ENCODE results near the gene REEP6. TPM values are rescaled to one million over a fixed set of nuclear protein-coding genes. Genes with fewer than 3 reads are reported as not detected.

The REEP6 gene
- total and polyA plus RNA-seq, 2 of the 8 experiments (the other 6 are each of a cell fraction or from before 2014, with no cell fraction given) = 12.6 to 20.7 TPM

- H2BK15ac ChIP-seq (ENCODE audit: low read length) = no peak overlapping the region
- FAIRE-seq (no peak), DNase-seq (ENCODE audit: low read depth in 1 of 2, low spot score in 2 of 2) (peak in 1 of 2 experiments; percentile 48)
- no peak overlapping the region for H3K56ac ChIP-seq (replicated peaks; ENCODE audit: insufficient read length, low read depth, low read length)
- H3K23ac ChIP-seq (ENCODE audit: insufficient read length) = no peak overlapping the region
- H3K79me2 ChIP-seq (ENCODE audit: control insufficient read depth in 1 of 2, insufficient read depth in 2 of 2, low read length in 2 of 2) = no peaks in the 10 kb centered on the region
- H3K79me1 ChIP-seq (ENCODE audit: low read depth, low read length) = no peaks in the 10 kb centered on the region
- peaks cover 0 to 3% (median 1%) of the 10 kb centered on the region in 4 experiments; a peak in 3 of 7 replicates for H3K4me1 ChIP-seq (replicated peaks in 1 of 4; ENCODE audit: control insufficient read depth in 3 of 4, insufficient read depth in 4 of 4, low read length in 3 of 4)
- H3K4me2 ChIP-seq (ENCODE audit: insufficient read depth in 1 of 2, low read depth in 2 of 2, low read length in 2 of 2) = no peak overlapping the region; a peak in 1 of 4 replicates
- no peak overlapping the region for H2BK5ac ChIP-seq (ENCODE audit: low read depth, low read length)
- no peak overlapping the region for H3K14ac ChIP-seq (ENCODE audit: insufficient read length)
- no peak overlapping the region for H4K5ac ChIP-seq (ENCODE audit: insufficient read length, low read depth, low read length)
- H4K91ac ChIP-seq (replicated peaks; ENCODE audit: insufficient read length, low read length) = no peak overlapping the region
- no peak overlapping the region for H3K9ac ChIP-seq (replicated peaks in 1 of 4; ENCODE audit: extremely low read depth in 1 of 4, low read depth in 3 of 4, low read length in 3 of 4)
- no peak overlapping the region for H3K18ac ChIP-seq (ENCODE audit: extremely low read depth, low read length)
- H2AFZ ChIP-seq (ENCODE audit: low read length) = no peak overlapping the region
- peak in 1 of 3 experiments; percentile 35; a peak in 1 of 4 replicates for TF ChIP-seq CTCF (IDR thresholded peaks at IDR 0.05; ENCODE audit: control extremely low read depth in 1 of 3, insufficient read depth in 1 of 3, low read depth in 1 of 3, low read length in 3 of 3)
- 0 out of 2 replicates have a peak, but pooled peaks have one; percentile 42 for TF ChIP-seq GABPA (IDR thresholded peaks at IDR 0.05; ENCODE audit: borderline replicate concordance, insufficient read depth, low read length)
- peak in 1 of 2 experiments; percentile 12; a peak in 1 of 4 replicates for TF ChIP-seq RAD21 (IDR thresholded peaks at IDR 0.05 in 1 of 2, conservative IDR thresholded peaks at IDR 0.05 in 1 of 2; ENCODE audit: low read depth in 2 of 2, low read length in 2 of 2)
- no peak for TF ChIP-seq EP300 (IDR thresholded peaks at IDR 0.05; ENCODE audit: borderline replicate concordance in 1 of 2, low read depth in 2 of 2, low read length in 2 of 2)
- TF ChIP-seq TAF1 (IDR thresholded peaks at IDR 0.05; ENCODE audit: low read depth, low read length) = no peak
- TF ChIP-seq E2F6 (IDR thresholded peaks at IDR 0.05) = no peak
- no peak overlapping the region for H4K8ac ChIP-seq (ENCODE audit: extremely low read depth, insufficient read depth, low read length)
- H2BK12ac ChIP-seq (ENCODE audit: low read depth, low read length) = 0 out of 2 replicates have a peak overlapping the region, but pooled peaks have one; percentile 40
- H3K4me3 ChIP-seq (ENCODE audit: extremely low read depth in 1 of 4, insufficient read depth in 2 of 4, low read depth in 3 of 4, low read length in 4 of 4) = no peak overlapping the region
- no peak overlapping the region for H2BK120ac ChIP-seq (replicated peaks; ENCODE audit: low read depth, low read length)
- H3K36me3 ChIP-seq (ENCODE audit: control insufficient read depth in 2 of 4, insufficient read depth in 4 of 4, low read length in 3 of 4) = no peaks in the 10 kb centered on the region; a peak in 1 of 8 replicates
- no peak overlapping the region for H2AK5ac ChIP-seq (ENCODE audit: low read depth, low read length)
- H3K27ac ChIP-seq (ENCODE audit: low read depth, low read length) = no peak overlapping the region
- ChIA-PET CTCF (ENCODE audit: partially characterized antibody) (interaction anchor here (1.0 to 1.2 kb wide), 3 partner anchors 11 to 59 kb away, joined by 3 to 4 read pairs (median 4); no protein-coding TSS in a partner anchor), POLR2A (ENCODE audit: partially characterized antibody) (interaction anchor here (0.8 to 1.4 kb wide), 2 partner anchors 11 to 66 kb away, joined by 3 to 4 read pairs; no protein-coding TSS in a partner anchor)
- H3K23me2 ChIP-seq (ENCODE audit: low read depth, low read length) = peaks cover 8% of the 10 kb centered on the region; the same call in 1 of the 2 replicates
- no peak overlapping the region for H2BK20ac ChIP-seq (ENCODE audit: low read length)
- WGBS, 2 experiments (ENCODE audit: extremely low coverage in 1 of 2, insufficient coverage in 1 of 2, insufficient read length in 1 of 2, insufficient replicate concordance in 2 of 2, low coverage in 1 of 2, low lambda C conversion rate in 2 of 2, missing lambda C conversion rate in 1 of 2) = 89% methylated on average over 31 of the region's 31 CpGs; no CpG with 5 or more reads in 1 of the 2 experiments
- peaks cover 19 to 34% (median 31%) of the 10 kb centered on the region in 4 experiments for H3K27me3 ChIP-seq (replicated peaks in 1 of 4; ENCODE audit: control insufficient read depth in 3 of 4, extremely low read depth in 1 of 4, insufficient read depth in 3 of 4, low read length in 3 of 4)
- no peak overlapping the region for H3K4ac ChIP-seq (replicated peaks; ENCODE audit: insufficient read length, low read depth, low read length)
- peaks cover 8 to 15% of the 10 kb centered on the region in 2 experiments for H4K20me1 ChIP-seq (replicated peaks in 1 of 2; ENCODE audit: control insufficient read depth in 1 of 2, insufficient read depth in 2 of 2, low read length in 2 of 2)
- H3K9me3 ChIP-seq (ENCODE audit: insufficient read depth in 2 of 2, low read depth in 1 of 2, low read length in 1 of 2) = no peaks in the 10 kb centered on the region
Measured at GRCh38 chr19:1525343-1525742, 34.4 kb downstream of the REEP6 start.

Data from H1 (cell line).